Melanocyte of skin (primary cell): ENCODE results near the gene SPRR2G. TPM values are rescaled to one million over a fixed set of nuclear protein-coding genes. Genes with fewer than 3 reads are reported as not detected.

Experiments used
- small RNA-seq, 2 donors: library from RNA; depleted of rRNA; stranded (forward); fragments of <200 nt; gene quantifications; one replicate each; pipeline ENCODE3, GENCODE V24; 2012
- total RNA-seq, 2 donors: library from RNA; depleted of rRNA; stranded (reverse); fragments of >200 nt; gene quantifications; 2 replicates each; pipeline ENCODE4 v1.2.3, GENCODE V29; 2012

SPRR2G gene
- not detected for total RNA-seq

DNA sequence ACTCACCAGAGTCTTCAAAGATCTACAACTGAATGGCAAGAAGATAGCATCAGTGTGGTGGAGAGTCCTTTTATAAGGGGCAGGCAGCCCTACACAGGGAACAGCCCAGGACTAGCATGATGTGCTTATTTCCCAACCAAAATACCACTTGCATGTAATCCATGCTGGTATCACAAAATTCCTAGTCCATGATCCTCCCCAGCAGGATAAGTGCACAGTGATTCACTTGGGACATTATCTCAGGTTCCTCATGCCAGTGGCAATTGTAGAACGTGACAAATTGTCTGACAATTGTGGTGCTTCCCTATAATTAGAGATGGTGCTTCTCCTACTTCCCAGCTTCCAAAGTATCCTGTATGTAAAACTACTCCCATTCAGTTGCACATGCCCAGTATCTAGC, at the start of gene SPRR2G:
SPRR2G (minus strand) TSS at position 45 of the 400 bp plus-strand sequence. CDS start 780 bp downstream, outside the sequence.

DNA sequence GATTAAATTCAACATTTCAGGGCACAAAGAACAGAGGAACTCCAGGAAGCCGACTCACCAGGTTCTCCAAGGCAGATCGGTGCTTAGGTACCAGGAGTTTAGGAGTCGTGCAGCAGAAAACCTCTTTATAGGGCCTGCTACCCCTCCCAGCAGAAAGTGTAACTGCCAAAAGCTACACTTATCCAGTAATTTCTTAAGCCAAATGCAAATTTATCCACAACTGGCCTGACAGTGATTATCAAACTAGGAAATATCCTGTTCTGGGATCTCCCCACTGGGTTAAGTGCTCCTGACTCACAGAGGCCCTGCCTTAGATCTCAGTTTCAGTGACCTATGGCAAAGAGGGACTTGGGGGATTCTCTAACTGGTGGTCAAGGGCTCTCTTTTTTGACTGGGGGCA, 37.3 kb downstream of the SPRR2G start, which contains the start of gene SPRR2F:
SPRR2F (minus strand) TSS at position 101 of the 400 bp plus-strand sequence. CDS start 783 bp downstream, outside the sequence.

Small RNA genes within 50 kb of the gene (small RNA-seq; reads per million reads assigned to genes)
- 0 reads per million in 2 donors for gene SPRR2C

Other genes with a start within 250 kb of the SPRR2G start
- not detected for gene IVL, start 242.3 kb downstream of the SPRR2G start, total RNA-seq
- gene SPRR5, start 203.7 kb downstream of the SPRR2G start, total RNA-seq = not detected
- not detected for gene SPRR4, start 180.2 kb downstream of the SPRR2G start, total RNA-seq
- gene SPRR1A, start 166.8 kb downstream of the SPRR2G start, total RNA-seq = not detected
- under 1 TPM in 1 of 2 donors, not detected in 1; 0.34 TPM for gene SPRR3, start 149.1 kb downstream of the SPRR2G start, total RNA-seq
- not detected for gene SPRR1B, start 119.7 kb downstream of the SPRR2G start, total RNA-seq
- gene SPRR2D, start 109.8 kb downstream of the SPRR2G start, total RNA-seq = not detected
- not detected for gene SPRR2A, start 93.4 kb downstream of the SPRR2G start, total RNA-seq
- not detected for gene SPRR2B, start 79.3 kb downstream of the SPRR2G start, total RNA-seq
- gene SPRR2E, start 56.4 kb downstream of the SPRR2G start, total RNA-seq = not detected
- not detected for gene SPRR2F, start 37.4 kb downstream of the SPRR2G start, total RNA-seq
- not detected for gene LELP1, start 52.5 kb upstream of the SPRR2G start, total RNA-seq
- gene PRR9, start 66.7 kb upstream of the SPRR2G start, total RNA-seq = not detected
- not detected for gene LORICRIN, start 108.8 kb upstream of the SPRR2G start, total RNA-seq
- gene PGLYRP3, start 162.1 kb upstream of the SPRR2G start, total RNA-seq = not detected
- gene PGLYRP4, start 198.0 kb upstream of the SPRR2G start, total RNA-seq = not detected
- not detected for gene S100A9, start 207.0 kb upstream of the SPRR2G start, total RNA-seq
- gene S100A12, start 224.7 kb upstream of the SPRR2G start, total RNA-seq = 1 to 10 TPM in 1 of 2 donors, not detected in 1; 1.0 TPM
- not detected for gene S100A8, start 240.2 kb upstream of the SPRR2G start, total RNA-seq